HG03469 (cell line): ENCODE results near the gene RAPGEF3.

Source experiments
- ATAC-seq: cut with Tn5 transposase; IDR thresholded peaks from one replicate; pipeline ENCODE4 v1.9.1; 2021; ENCODE audit warnings: mild to moderate bottlenecking, moderate library complexity, moderate number of reproducible peaks; ENCODE audit not compliant: unreplicated experiment

The RAPGEF3 gene

DNA sequence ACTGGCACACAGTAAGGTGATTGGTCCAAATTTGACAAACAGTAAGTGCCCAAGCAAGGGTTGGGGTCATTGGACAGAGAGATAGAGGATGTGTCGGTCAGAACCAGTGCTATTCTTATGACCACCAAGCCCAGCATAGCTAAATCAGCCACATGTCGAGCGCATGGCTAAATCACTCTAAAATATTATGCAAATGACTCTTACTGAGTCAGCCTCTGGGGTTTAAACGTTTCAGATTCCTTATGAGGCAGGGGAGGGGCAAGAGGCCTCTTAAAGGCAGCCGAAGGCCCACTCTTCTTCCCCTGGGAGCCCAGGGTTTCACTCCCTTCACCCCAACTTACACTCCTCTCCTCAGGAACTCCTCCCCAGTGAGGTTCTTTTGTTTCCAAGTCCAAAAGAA lies 32.8 kb downstream of the RAPGEF3 start:
- ATAC-seq = peak; percentile 87

DNA sequence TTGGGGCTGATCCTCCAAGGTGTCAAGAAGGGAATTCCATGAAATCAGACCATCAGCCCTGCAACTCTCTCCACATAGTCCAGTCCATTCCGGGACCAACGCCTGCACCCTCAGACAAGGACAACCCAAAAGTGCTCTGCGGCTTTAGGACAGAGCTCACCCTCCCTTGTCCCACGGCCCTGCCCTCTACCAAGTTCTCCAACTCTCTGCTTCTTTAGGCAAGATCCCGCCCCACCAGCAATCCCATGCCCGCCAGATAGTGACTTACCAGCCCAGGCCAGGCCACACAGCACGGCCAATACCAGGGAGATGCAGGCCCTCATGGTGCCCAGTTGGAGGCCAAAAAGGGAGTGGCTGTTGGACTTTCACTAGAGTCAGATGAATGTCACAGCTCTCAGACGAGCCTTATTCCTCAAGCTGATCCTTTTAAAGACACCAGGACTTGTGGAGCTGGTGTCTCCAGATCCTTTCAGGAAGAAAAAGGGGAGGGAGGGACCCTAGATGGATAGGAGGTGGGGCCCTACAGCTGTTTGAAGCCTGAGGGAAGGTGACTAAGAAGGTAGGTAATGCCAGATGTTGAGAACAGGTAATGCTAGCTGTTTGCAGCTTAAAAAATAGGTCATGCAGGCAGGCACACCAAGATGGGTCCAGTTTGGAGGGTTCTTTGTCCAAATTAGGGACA lies 33.4 kb downstream of the RAPGEF3 start, which contains the start of gene ENDOU:
Gene ENDOU (minus strand): TSS at position 400 of the 682 bp plus-strand sequence. CDS start 77 bp downstream, at position 323.
- no peak for ATAC-seq

DNA sequence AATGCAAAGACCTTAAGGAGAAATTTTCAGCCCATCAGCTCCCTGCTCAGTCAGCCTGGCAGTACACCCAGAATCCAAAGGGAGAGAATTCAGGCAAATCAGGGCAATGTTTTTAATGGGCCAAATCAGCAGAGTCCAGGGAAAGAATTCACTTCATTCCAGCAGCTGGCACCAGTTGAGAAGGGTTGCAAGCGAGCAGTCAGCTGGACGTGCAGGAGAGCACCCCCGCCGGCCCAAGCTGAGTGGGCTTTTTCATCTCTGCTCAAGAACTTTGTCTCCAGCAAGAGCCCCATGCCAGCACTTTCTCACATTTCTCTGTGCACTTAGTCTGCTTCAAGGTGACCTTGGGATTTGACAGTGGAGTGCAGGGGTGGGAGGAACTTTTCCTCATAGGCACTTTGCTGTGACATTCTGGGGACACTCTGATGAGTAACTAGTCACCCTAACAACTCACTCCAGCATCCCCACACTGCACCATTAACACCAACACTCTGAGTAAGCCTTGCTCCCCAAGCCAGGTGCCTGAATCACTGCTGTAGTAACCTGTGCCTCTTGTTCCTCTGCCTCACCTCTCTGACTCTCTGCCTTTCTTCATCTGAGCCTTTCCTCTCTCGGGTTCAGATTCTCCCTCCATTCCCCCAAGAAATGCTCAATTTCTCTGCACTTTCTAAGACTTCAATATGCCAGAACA lies 35.6 kb downstream of the RAPGEF3 start:
- no peak for ATAC-seq

DNA sequence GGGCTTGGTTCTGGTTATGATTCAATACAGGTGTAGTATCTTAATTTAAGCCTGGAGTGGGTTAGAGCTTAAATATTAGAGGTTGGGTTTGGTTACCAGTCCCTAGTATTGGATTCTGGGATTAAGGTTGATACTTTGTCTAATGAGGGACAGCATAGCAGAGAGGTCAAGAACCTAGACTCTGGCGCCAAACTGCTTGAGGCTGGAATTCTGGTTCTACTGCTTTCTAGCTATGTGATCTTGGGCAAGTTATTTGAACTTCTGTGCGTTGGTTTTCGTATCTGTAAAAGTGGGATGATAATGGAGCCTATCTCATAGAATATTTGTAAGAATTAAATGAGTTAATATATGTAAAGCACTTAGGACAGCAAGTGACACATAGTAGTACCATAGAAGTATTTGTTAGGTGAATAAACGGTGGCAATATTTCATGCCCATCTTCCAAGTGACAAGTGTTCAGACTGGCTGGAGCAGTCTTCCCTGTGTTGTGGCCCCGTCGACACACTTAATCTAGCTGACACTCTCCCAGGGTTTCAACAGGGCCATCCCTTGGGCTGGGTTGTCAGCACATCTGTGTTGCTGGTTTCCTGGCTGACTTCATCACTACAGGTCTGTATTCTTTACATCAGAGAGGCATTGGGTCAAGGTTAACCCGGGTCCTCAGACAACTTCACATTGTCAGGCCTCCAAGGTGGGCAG lies 36.4 kb downstream of the RAPGEF3 start:
- no peak for ATAC-seq

DNA sequence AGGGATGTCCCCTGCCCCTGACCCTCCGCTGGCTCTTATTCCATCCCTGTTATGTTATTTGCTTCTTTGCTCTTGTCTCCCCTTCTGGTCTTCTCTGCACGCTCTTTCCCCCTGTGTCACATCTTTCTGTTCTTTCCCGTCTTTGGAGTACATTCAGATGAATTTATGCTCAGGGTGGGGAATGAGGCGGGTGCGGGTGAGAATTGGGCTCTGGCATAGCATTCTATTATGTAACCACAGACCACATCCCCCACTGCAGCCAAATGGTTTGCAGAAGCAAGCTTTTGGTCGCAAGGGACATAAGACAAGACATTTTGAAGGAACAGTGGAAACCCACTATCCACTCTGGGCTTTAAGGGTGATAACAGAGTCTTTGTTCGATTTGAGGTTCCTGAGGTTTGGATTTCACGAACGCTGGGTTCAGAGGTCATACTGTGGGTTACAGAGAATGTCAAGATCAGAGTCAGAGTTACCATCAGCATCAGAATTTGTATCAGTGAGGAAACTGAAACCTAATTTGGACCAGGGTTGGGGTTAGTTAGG lies 37.2 kb downstream of the RAPGEF3 start:
- no peak for ATAC-seq

DNA sequence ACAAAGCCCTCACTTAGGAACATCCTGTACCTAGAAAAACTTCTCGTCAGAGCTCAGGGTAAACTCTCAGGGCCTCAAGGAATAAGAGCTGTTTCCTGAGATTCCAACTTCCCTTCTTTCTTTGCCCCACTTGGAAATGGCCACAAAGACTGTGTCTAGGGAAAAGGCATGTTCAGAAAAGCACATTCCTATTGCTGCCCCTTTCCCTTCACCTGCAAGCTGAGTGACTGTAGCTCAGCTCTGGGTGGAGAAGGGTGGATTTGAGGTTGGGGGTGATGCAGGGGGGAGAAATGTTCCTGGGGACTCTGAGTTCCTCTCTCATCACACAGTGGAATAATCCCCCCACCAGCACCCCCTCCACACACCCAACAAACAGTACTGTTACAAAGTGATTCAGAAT lies 40.1 kb downstream of the RAPGEF3 start:
- ATAC-seq = no peak

DNA sequence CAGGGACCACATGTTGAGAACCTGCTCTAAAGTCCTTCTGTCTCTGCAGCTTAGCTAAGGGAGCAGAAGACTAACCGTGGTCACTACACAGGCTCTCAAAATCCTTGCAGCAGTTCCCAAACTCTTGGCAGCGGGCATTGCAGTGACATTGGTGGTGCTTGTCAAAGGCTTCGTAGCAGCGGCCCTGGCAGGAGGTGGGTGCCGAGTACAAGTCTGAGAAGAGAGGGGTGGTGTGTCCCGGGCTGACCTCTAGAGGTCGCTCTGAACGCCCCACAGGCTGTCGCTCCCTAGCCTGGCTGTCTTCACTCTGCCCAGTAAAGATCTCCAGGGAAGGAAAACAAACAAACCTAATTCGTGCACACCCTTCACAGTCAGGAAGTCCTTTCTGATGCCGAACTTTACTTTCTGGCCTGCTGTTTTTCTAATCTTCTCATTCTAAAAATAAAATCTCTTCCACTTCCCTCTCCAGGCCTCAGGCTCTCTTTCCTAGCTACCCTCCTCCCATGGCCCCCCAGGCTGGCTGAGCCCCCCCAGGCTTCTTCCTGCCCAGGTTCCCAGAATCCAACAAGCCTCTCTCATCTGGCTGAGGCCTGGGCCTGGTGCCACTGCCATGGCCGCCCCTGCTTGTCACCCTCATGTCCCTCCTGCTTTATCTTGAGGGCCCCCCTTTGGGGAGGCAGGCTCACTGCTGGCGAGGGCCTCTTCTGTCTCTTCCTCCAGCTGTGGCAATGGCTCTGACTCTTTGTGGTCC lies 41.1 kb downstream of the RAPGEF3 start:
- no peak for ATAC-seq

DNA sequence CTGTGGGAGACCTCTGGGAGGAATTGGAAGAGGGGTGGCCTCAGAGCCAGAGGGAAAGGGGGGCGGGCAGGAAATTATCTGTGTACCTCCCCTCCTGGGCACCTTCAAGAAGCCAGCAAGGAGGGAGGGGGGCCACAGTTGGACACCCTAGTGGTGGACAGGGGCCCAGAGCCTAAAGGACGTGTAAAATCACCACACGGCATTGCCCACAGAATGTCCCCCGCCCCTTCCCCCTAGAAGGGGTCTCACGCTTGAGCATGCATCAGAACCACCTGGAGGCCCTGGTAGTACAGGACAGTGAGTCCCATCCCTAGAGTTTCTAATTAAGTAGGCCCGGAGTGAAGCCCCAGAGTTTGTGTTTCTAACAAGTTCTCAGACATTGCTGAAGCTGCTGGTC lies 41.6 kb downstream of the RAPGEF3 start:
- ATAC-seq = no peak

DNA sequence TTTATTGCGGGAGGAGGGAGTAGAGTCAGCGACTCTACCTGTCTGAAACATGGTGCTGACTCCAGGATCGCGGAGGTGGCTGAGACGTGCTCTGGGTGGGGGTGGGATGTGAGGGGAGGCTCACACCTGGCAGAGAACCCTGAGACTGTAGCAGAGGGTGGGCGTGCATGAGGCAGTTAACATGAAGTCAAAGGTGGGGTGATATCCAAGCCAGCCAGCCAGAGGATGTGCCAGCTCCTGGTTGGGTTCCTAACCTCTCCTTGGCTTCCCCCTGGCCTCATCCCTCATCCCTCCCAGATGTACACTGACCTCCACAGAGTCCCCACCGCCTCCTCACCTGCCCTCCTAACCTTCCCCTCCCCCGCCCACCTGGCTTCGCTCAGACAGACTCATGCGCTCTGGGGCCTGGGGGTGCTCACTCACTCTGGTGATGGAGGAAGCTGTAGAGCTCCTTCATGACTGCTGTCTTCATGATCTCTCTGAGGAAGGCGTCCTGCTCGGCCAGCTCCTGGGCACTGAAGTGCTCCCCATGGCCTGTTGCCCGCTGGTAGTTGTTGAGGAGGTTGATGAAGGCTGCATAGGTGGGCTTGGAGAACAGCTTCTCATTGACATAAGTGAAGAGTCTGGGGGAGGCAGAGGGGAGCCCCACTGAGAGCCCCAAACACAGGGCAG lies 42.7 kb downstream of the RAPGEF3 start:
- ATAC-seq = no peak

DNA sequence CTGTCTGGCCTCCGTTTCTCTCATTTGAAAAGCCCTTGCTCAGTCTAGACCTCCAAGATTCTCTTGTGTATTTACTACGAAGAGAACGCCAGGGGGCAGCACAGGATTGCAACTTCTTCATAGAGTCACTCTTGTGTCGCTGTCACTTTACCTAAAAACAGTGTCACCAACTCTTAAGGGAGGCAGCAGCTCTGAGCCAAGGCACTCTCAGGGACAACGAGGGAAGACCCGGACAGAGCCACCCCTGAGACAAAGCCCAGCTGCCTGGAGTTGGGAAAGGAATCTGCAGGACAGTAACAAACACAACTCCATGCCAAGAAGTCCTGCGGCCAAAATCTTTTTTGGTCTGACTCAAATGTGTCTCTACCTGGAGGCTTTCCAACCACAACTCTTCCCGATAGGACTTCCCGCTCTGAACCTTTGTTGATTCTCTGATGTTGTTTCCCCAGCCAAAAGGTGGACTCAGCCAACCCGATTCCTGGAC lies 43.2 kb downstream of the RAPGEF3 start:
- peak; percentile 45 for ATAC-seq

DNA sequence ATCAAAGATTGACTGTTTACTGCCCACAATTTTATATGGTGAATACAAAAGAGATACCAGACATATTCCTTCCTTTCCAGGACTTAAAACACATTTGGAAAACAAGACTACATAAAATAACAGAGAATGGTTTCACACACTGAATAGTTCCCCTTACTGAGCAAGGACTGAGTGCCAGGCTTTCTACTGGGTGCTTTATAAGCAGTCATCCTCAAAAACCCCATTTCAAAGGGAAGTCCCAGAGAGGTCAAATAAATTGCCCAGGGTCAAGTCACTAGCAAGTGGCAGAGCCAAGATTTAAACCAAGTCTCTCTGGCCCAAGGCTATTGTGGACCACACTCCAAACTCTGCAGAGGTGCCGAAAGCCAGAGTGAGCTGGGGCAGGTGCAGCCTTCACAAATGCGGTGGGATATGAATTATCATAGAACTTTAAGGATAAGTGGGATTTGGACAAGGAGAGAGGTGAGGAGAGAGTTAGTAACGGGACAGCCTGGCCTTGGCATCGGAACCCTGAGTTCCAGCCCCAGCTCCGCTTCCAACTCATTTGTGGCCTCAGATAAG lies 43.8 kb downstream of the RAPGEF3 start:
- no peak for ATAC-seq

DNA sequence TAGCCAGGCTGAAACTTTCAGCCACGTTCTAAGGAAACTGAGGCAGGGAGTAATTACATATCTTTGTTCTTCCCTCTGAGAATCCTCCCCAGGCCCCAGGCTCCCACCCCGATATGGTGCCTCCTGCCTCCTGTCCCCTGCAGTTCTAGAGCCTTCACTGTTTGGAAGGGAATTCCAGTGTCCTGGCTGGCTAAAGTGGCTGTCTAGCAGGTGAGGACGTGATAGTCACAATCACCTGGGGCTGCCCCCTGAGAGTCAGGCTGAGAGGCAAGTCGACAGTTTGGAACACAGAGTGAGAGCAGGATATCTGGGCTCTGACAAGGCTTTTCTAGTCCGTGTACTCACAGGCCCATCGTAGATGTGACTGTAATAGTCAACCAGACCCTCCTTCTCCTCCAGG lies 46.5 kb downstream of the RAPGEF3 start:
- no peak for ATAC-seq

DNA sequence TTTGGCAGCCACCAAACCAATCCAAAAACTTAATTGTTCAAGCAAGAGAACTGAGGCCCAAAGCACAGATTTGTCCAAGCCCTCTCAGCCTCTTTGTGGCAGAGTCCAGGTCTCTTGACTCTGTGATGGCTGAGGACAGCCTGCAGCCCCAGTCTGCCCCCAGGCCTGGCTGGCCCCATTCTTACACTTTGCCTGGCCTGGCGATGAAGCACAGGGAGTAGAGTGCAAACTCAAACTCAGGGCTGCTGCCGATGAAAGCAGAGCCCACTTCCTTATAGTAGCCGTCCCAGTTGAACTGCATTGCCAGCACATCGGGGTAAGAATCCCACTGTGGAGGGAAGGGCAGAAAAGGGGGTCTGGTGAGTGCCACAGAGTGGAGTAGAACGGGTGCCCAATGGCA lies 47.2 kb downstream of the RAPGEF3 start:
- no peak for ATAC-seq

DNA sequence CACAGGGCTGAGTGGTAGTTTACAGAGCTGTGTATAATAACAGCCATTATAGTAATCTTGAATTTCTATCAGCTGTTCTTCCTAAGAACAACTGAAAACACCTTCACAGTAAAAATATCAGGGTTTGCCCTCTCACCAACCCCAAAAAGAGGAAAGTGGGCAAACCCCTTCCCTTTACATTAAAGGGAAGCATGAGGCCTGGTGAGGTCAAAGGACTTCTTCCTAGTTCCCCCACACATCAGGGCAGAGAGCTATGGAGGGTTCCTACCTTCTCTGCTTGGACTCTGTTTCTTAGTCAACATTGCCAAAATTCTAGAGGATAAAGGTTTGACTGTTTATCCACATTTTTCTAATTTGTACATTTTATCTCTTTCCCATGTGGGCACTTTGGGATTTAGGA lies 48.4 kb downstream of the RAPGEF3 start:
- no peak for ATAC-seq

DNA sequence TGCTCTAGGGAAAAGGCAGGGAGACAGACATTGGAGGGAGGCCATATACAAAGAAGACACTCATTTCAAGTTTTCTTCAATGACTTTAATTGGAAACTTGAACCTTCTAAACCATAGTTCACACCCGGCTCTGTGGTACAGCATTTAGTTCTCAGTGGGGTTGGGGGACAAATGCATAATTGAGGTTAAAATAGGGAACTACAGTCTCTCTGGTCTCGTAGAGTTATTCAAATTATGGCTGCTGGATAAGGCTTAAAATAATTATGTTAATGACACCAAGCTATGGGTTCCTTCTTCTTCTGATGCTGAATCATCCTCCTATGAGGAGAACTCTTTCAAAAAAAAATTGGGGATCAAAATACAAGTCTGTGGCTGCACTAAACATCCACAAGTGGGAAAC lies 49.0 kb downstream of the RAPGEF3 start:
- ATAC-seq = no peak

DNA sequence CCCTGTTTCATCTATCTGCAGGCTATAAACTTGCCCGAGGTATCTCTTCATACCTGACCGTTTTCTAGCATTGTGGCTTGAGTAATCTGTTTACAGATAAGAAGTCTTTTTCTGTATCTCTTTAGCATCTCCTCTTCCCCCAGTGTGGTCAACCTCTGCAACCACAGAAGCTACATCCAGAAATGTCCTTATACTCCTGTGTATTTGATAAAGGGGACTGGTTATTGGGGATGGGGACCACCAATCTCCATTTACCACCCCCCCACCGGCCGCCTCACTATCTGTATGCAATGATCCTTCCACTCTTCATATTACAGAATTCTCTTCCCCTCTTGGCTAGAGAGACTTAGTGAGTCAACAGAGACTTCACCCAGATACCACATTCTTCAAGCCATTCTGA lies 49.4 kb downstream of the RAPGEF3 start:
- ATAC-seq = no peak

DNA sequence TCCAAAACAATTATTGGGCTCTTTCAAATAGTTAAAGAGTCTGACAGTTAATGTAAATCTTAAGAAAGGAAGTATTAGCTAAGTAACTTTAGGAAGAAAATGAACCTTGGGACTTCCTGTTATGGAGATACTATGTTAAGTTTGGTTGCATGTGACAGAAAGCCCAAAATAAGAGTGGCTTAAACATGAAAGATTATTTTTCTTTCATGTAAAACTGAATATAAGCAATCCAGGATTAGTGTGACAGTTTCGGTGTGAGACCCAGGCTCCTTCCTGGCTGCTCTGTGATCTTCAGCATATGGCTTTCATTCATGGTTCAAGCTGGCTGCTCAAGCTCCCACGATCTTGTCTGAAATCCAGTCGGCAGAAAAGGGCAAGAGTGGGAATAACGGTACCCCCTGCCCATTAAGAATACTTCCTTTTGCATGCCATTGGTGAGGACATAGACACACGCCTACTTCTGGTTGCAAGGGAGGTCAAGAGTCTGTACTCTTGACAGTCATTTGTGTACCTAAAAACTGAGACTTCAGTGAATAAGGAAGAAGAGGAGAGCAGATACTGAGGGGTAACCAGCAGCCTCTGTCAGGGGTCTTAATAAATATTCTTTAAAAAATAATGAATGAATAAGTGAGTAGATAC lies 50.7 kb downstream of the RAPGEF3 start:
- ATAC-seq = no peak

DNA sequence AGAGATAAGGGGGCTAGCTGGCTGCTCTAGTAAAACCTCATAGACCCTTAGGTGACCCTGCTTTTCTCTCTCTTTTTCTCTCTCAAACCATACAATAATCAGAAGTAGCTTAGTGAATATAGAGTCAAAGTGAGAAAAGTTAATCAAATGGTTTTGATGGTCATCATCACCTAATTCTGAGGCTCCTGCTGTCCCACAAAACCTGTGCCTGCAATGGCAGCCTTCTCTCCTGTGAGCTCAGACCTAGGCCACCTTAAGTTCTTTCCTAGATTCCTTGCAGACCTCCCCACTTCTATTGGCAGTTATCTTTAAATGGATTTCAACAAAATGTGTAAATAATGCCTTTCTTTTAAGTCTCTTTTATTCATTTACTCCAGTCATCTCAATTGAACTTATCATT lies 51.3 kb downstream of the RAPGEF3 start:
- ATAC-seq = no peak
